Body of pancreas (tissue), 4 donors: ENCODE data around the gene STRBP.

Experiments
- POLR2A ChIP-seq, 3 donors: fragments of 450-650 bp; IDR thresholded peaks; one replicate each; pipeline ENCODE4 v1.6.1; 2016; ENCODE audit warnings: antibody characterized with exemption in 3 of 3, mild to moderate bottlenecking in 2 of 3
- TF ChIP-seq, protein P1 (sequence below), 7 experiments: fragments of 450-650 bp in 4 of 7; fragments of 200-600 bp in 3 of 7; sonication (generic) in 3 of 7; IDR thresholded peaks; one replicate each; pipeline ENCODE4 v1.5.1; 2016 to 2019; ENCODE audit warnings: antibody characterized with exemption in 7 of 7

DNA sequence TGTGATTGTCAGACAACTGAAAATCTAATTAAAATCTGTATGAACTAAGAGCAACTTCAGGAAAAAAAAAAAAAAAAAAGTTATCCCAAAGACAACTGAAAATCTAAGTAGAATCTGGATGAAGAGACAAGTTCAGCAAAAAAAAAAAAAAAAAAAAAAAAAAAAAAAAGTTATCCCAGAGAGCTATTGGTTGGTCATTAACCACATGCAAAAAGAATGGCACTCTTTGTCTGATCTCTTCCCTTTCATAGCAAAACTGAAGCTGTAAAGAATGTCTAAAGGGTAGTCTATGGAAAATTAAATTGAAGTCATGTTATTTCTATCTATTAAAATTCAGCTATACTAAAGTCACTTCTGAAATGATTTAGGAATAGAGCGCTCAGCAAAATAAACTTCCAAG, 32.9 kb downstream of the STRBP start:
- TF ChIP-seq, protein P1, sequence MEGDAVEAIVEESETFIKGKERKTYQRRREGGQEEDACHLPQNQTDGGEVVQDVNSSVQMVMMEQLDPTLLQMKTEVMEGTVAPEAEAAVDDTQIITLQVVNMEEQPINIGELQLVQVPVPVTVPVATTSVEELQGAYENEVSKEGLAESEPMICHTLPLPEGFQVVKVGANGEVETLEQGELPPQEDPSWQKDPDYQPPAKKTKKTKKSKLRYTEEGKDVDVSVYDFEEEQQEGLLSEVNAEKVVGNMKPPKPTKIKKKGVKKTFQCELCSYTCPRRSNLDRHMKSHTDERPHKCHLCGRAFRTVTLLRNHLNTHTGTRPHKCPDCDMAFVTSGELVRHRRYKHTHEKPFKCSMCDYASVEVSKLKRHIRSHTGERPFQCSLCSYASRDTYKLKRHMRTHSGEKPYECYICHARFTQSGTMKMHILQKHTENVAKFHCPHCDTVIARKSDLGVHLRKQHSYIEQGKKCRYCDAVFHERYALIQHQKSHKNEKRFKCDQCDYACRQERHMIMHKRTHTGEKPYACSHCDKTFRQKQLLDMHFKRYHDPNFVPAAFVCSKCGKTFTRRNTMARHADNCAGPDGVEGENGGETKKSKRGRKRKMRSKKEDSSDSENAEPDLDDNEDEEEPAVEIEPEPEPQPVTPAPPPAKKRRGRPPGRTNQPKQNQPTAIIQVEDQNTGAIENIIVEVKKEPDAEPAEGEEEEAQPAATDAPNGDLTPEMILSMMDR (IDR thresholded peaks at IDR 0.05), result no peak
- TF ChIP-seq POLR2A (IDR thresholded peaks at IDR 0.05), result no peak
